ENCODE data around the gene NCKIPSD.

Gene NCKIPSD

DNA sequence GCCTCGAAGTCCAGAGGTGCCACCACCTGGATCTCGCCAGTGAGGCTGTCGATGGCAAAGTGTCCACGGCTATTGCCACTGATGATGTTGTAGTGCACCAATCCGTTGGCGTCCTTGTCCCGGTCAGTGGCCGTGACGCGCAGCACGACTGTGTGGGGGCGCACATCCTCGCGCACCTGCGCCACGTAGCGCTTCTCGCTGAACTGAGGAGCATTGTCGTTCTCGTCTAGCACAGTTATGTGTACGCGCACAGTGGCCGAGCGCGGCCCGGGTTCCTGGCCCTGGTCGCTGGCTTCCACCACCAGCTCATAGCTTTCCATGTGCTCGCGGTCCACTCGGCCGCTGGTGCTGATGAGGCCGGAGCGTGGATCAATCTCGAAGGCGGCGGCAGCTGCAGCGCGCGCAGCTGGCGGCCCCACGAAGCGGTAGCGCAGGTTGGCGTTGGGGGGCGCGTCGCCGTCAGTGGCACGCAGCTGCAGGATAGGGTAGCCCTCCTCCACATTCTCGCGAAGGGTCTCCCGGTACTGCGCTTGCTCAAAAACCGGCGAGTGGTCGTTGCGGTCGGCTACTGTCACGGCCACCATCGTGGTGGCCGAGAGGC, 24.8 kb downstream of the NCKIPSD start:
- TF ChIP-seq BACH2 (CRISPR knock-in tag; IDR thresholded peaks at IDR 0.05; ENCODE audit: borderline replicate concordance): no peak
- TF ChIP-seq ESRRG (CRISPR knock-in tag; IDR thresholded peaks at IDR 0.05): no peak
- no peak for TF ChIP-seq PPARA (CRISPR knock-in tag; IDR thresholded peaks at IDR 0.05; ENCODE audit: borderline replicate concordance)
- no peak for TF ChIP-seq ARNTL (CRISPR knock-in tag; IDR thresholded peaks at IDR 0.05; ENCODE audit: borderline replicate concordance, low read depth)
- TF ChIP-seq ZFP3 (CRISPR knock-in tag; IDR thresholded peaks at IDR 0.05): no peak
- no peak for TF ChIP-seq SNAI2 (CRISPR knock-in tag; IDR thresholded peaks at IDR 0.05)
- TF ChIP-seq, protein P1, sequence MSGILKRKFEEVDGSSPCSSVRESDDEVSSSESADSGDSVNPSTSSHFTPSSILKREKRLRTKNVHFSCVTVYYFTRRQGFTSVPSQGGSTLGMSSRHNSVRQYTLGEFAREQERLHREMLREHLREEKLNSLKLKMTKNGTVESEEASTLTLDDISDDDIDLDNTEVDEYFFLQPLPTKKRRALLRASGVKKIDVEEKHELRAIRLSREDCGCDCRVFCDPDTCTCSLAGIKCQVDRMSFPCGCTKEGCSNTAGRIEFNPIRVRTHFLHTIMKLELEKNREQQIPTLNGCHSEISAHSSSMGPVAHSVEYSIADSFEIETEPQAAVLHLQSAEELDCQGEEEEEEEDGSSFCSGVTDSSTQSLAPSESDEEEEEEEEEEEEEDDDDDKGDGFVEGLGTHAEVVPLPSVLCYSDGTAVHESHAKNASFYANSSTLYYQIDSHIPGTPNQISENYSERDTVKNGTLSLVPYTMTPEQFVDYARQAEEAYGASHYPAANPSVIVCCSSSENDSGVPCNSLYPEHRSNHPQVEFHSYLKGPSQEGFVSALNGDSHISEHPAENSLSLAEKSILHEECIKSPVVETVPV (CRISPR knock-in tag; IDR thresholded peaks at IDR 0.05): no peak
- no peak for ATAC-seq

DNA sequence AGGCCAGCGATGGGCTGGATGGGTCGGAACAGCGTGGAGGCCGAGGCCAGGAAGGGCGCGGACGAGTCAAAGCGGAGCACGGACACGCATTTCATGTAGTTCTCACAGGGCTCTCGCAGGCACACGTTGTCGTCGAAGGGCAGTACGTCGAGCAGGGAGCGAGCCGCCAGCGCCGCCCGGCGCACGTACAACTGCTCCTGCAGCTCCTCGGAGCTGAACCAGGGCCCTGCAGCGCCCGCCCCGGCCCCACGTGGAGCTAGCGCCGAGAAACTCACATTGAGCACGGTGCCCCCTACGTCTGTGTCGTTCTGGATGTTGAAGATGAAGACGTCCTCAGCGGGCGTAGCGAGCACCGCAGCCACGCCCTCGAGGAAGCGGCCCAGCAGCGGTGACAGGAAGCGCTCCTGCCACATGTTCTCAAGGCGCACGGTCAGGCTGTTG, 28.9 kb downstream of the NCKIPSD start:
- ATAC-seq: no peak
- TF ChIP-seq PPARA (CRISPR knock-in tag; IDR thresholded peaks at IDR 0.05; ENCODE audit: borderline replicate concordance) (no peak), ZNF8 (CRISPR knock-in tag; IDR thresholded peaks at IDR 0.05) (no peak), TOX (CRISPR knock-in tag; IDR thresholded peaks at IDR 0.05; ENCODE audit: borderline replicate concordance) (no peak), TCF4 (CRISPR knock-in tag; IDR thresholded peaks at IDR 0.05; ENCODE audit: borderline replicate concordance) (no peak), ZNF70 (CRISPR knock-in tag; IDR thresholded peaks at IDR 0.05) (no peak), ZFP3 (CRISPR knock-in tag; IDR thresholded peaks at IDR 0.05) (no peak), RARB (CRISPR knock-in tag; IDR thresholded peaks at IDR 0.05) (no peak), ESRRG (CRISPR knock-in tag; IDR thresholded peaks at IDR 0.05) (no peak), OSR1 (CRISPR knock-in tag; IDR thresholded peaks at IDR 0.05) (no peak), ZNF565 (CRISPR knock-in tag; conservative IDR thresholded peaks at IDR 0.05; ENCODE audit: low read depth) (no peak), CSDC2 (CRISPR knock-in tag; IDR thresholded peaks at IDR 0.05) (no peak)
- TF ChIP-seq, protein P2, sequence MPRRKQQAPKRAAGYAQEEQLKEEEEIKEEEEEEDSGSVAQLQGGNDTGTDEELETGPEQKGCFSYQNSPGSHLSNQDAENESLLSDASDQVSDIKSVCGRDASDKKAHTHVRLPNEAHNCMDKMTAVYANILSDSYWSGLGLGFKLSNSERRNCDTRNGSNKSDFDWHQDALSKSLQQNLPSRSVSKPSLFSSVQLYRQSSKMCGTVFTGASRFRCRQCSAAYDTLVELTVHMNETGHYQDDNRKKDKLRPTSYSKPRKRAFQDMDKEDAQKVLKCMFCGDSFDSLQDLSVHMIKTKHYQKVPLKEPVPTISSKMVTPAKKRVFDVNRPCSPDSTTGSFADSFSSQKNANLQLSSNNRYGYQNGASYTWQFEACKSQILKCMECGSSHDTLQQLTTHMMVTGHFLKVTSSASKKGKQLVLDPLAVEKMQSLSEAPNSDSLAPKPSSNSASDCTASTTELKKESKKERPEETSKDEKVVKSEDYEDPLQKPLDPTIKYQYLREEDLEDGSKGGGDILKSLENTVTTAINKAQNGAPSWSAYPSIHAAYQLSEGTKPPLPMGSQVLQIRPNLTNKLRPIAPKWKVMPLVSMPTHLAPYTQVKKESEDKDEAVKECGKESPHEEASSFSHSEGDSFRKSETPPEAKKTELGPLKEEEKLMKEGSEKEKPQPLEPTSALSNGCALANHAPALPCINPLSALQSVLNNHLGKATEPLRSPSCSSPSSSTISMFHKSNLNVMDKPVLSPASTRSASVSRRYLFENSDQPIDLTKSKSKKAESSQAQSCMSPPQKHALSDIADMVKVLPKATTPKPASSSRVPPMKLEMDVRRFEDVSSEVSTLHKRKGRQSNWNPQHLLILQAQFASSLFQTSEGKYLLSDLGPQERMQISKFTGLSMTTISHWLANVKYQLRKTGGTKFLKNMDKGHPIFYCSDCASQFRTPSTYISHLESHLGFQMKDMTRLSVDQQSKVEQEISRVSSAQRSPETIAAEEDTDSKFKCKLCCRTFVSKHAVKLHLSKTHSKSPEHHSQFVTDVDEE (CRISPR knock-in tag; IDR thresholded peaks at IDR 0.05): no peak
- TF ChIP-seq, protein P3, sequence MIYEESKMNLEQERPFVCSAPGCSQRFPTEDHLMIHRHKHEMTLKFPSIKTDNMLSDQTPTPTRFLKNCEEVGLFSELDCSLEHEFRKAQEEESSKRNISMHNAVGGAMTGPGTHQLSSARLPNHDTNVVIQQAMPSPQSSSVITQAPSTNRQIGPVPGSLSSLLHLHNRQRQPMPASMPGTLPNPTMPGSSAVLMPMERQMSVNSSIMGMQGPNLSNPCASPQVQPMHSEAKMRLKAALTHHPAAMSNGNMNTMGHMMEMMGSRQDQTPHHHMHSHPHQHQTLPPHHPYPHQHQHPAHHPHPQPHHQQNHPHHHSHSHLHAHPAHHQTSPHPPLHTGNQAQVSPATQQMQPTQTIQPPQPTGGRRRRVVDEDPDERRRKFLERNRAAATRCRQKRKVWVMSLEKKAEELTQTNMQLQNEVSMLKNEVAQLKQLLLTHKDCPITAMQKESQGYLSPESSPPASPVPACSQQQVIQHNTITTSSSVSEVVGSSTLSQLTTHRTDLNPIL (CRISPR knock-in tag; IDR thresholded peaks at IDR 0.05; ENCODE audit: low read depth): no peak
- TF ChIP-seq, protein P4, sequence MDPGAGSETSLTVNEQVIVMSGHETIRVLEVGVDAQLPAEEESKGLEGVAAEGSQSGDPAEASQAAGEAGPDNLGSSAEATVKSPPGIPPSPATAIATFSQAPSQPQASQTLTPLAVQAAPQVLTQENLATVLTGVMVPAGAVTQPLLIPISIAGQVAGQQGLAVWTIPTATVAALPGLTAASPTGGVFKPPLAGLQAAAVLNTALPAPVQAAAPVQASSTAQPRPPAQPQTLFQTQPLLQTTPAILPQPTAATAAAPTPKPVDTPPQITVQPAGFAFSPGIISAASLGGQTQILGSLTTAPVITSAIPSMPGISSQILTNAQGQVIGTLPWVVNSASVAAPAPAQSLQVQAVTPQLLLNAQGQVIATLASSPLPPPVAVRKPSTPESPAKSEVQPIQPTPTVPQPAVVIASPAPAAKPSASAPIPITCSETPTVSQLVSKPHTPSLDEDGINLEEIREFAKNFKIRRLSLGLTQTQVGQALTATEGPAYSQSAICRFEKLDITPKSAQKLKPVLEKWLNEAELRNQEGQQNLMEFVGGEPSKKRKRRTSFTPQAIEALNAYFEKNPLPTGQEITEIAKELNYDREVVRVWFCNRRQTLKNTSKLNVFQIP (CRISPR knock-in tag; IDR thresholded peaks at IDR 0.05; ENCODE audit: borderline replicate concordance, low read depth): no peak
- TF ChIP-seq, protein P1 (CRISPR knock-in tag; IDR thresholded peaks at IDR 0.05): no peak
- TF ChIP-seq, protein P5, sequence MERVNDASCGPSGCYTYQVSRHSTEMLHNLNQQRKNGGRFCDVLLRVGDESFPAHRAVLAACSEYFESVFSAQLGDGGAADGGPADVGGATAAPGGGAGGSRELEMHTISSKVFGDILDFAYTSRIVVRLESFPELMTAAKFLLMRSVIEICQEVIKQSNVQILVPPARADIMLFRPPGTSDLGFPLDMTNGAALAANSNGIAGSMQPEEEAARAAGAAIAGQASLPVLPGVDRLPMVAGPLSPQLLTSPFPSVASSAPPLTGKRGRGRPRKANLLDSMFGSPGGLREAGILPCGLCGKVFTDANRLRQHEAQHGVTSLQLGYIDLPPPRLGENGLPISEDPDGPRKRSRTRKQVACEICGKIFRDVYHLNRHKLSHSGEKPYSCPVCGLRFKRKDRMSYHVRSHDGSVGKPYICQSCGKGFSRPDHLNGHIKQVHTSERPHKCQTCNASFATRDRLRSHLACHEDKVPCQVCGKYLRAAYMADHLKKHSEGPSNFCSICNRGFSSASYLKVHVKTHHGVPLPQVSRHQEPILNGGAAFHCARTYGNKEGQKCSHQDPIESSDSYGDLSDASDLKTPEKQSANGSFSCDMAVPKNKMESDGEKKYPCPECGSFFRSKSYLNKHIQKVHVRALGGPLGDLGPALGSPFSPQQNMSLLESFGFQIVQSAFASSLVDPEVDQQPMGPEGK (CRISPR knock-in tag; IDR thresholded peaks at IDR 0.05; ENCODE audit: borderline replicate concordance): no peak

Data from SK-N-SH treated with all-trans-retinoic acid at 6 μM for 48 hours (cell line).